Omental fat pad (tissue), 4 donors: ENCODE data around the gene LINGO3. TPM values are rescaled to one million over a fixed set of nuclear protein-coding genes. Genes with fewer than 3 reads are reported as not detected.
A peak's percentile ranks its signal among the peaks of the same experiment; 100 is the strongest.

Source experiments
- ATAC-seq: fragments of 150-250 bp; one replicate; pipeline ENCODE4 v1.9.1; 2016; ENCODE audit warnings: mild to moderate bottlenecking, moderate library complexity; ENCODE audit not compliant: low FRiP score
- DNase-seq: peaks from one replicate; pipeline ENCODE4 v3.0.0-alpha.2; 2019; ENCODE audit warnings: low spot score
- CTCF ChIP-seq, 3 donors: fragments of 450-650 bp; IDR thresholded peaks; one replicate each; pipeline ENCODE4 v1.5.1; 2016 to 2017; ENCODE audit warnings: antibody characterized with exemption in 3 of 3, mild to moderate bottlenecking in 3 of 3, moderate library complexity in 2 of 3
- total RNA-seq, 4 donors: library from RNA; depleted of rRNA; stranded (reverse); fragments of >200 nt; gene quantifications; one replicate each; pipeline ENCODE4 v1.1.0, GENCODE V29; 2016

Gene LINGO3
- total RNA-seq, 4 donors from 2014 or later: 0.19 TPM; not detected in 3

- no peak for TF ChIP-seq CTCF (IDR thresholded peaks at IDR 0.05)
These were observed 16.7 kb downstream of the LINGO3 start for GRCh38 chr19:2291185-2291751.

GRCh38 chr19:2290441-2291184 lies 17.3 kb downstream of the LINGO3 start:
- DNase-seq: no peak
- no peak for ATAC-seq
- no peak for TF ChIP-seq CTCF (IDR thresholded peaks at IDR 0.05)

More at GRCh38 chr19:2291185-2291751, 16.7 kb downstream of the LINGO3 start:
- DNase-seq (no peak), ATAC-seq (no peak)

- ATAC-seq (no peak), DNase-seq (no peak)
- no peak for TF ChIP-seq CTCF (IDR thresholded peaks at IDR 0.05)
These were observed 18.1 kb downstream of the LINGO3 start for GRCh38 chr19:2289714-2290435.

GRCh38 chr19:2288818-2289713 lies 18.9 kb downstream of the LINGO3 start:
- TF ChIP-seq CTCF (IDR thresholded peaks at IDR 0.05): no peak
- DNase-seq: no peak
- peak; percentile 6 for ATAC-seq

- DNase-seq (no peak), ATAC-seq (peak; percentile 18)
- TF ChIP-seq CTCF (IDR thresholded peaks at IDR 0.05): no peak
These were observed 19.6 kb downstream of the LINGO3 start for GRCh38 chr19:2288338-2288817.

- no peak for TF ChIP-seq CTCF (IDR thresholded peaks at IDR 0.05)
- ATAC-seq (no peak), DNase-seq (no peak)
These were observed 20.2 kb downstream of the LINGO3 start for GRCh38 chr19:2287585-2288337.
